ENCODE measurements around the gene ZNF286A.
"Not testable (repeated sequence)": the region's sequence is repeated elsewhere in the genome, so short reads cannot be mapped to it uniquely, and the experiment has no call there.

The ZNF286A gene

DNA sequence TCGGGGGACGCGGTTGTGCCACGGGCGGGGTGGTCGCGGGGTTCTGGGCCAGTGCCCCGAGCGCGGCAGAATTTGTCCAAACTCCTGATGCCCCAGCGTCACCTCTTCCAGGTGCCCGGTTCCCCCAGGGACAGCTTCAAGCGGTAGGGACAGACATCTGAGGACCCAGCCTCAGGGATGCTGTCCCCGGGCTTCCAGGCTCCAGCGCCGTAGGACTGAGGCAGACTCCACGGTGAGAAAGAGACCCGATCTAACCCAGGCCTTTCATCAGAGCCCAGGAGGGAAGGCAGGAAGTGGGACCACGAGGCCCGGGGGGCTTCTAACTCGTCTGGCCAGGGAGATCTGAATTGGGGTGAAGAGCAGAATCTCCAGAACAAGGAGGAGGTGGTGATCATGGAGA lies 385 bp downstream of the ZNF286A start:
- FAIRE-seq: not testable (repeated sequence)

DNA sequence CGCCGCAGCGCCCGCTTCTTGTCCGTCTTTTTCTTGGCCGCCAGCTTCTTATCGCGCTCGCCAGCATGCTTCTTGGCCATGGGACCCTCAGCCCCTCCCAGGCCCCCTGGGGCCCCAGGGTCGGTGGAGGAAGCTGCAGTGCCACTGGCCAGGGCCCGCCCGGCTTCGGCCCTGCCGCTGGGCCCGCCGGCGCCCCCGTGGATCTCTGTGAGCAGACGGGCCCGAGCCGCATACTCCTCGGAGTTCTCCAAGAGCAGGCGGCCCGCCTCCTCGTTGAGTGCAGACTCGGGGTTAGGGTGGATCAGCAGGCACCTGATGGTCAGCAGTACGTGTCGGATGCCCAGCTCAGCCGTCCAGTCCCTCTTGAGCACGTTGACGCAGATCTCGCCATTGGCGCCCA lies 4.7 kb downstream of the ZNF286A start:
- FAIRE-seq: not testable (repeated sequence)

DNA sequence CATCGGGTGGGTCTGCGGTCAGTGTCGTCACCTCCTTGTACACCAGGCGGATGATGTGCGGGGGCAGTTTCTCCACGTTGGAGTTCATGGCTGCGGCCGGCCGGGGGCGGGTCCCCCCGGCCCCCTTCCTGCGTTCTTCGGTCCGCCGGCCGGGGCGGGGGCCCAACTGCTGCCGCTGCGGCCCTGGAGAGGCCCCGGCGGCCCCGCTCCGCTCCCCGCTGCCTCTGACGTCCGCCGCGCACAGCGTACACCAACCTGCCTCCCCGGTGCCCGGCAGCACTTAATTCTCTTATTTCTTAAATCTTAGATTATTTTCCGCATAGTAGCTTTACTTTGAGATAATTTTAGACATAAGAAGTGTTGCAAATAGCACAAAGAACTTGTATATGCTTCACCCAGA lies 5.3 kb downstream of the ZNF286A start:
- not testable (repeated sequence) for FAIRE-seq

DNA sequence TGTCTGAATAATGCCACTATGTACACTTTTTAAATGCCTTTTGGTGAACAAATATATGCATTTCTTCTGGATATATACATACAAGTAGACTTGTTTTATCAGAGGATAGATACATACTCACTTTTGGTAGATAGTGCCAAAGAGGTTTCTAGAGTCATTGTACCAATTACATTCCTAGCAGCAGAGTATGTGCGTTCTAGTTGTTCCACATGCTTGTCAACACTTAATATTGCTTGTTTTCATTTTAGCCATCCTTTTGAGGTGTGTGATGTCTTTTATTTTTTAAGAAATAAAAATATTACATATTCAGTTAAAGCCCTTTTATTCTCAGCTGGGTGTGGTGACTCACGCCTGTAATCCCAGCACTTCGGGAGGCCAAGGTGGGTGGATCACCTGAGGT lies 9.3 kb downstream of the ZNF286A start:
- FAIRE-seq: peak; percentile 8

DNA sequence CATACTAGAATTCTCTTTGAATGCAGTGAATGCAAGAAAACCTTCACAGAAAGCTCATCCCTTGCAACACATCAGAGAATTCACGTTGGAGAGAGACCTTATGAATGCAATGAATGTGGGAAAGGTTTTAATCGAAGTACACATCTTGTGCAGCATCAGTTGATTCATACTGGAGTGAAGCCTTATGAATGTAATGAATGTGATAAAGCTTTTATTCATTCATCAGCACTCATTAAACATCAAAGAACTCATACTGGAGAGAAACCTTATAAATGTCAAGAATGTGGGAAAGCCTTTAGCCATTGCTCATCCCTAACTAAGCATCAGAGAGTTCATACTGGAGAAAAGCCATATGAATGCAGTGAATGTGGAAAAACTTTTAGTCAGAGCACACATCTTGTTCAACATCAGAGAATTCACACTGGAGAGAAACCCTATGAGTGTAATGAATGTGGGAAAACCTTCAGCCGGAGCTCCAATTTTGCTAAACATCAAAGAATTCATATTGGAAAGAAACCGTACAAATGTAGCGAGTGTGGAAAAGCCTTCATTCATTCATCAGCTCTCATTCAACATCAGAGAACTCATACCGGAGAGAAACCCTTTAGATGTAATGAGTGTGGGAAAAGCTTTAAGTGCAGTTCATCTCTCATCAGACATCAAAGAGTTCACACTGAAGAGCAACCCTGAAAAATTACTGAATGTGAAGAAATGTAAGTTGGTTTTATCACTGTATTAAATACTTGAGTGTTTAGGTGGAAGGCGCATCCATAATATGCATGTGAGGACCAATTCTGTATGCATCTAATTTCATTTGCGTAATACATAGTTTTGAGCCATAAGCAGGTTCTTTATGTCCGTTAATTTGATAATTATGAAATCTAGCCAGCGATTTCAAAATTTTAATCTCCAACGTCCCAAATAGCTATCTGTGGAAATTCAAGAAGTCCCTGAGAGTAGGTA lies 17.3 kb downstream of the ZNF286A start:
- not testable (repeated sequence) for FAIRE-seq

DNA sequence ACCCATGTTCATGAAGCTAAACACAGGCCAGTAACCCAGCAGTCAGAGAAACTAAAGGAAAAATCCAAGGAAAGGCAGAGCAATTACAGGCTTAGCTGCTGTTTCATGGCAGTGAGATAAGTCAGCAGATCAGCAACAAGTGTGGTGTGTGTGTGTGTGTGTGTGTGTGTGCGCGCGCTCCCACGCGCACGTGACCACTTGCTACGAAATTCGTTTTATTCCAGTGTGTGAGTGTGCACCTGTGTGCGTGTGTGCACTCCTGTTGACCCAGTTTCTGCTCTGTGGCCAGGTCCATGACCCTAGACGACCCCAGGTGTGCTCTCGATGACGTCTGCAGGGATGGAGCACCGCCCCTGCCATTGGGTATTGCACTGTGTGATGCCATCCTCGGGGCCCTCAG lies 31.0 kb downstream of the ZNF286A start:
- not testable (repeated sequence) for FAIRE-seq

DNA sequence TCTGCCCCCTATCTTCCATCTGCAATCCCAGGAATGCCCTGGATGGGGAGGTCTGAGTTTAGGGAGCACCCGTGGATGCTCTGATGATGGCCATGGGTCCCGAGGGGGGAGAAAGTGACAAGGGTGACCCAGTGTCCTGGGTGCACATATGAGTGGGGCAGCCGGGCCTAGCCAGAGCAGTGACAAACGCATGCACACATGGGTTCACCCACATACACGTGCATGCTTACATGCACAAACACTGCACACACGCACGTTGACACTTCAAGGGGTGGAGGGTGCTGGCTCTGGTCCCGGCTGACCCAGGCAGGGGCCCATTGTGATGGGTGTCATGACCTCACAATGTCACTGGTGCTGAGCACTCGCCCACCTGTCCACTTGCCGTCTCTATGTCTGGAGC lies 32.3 kb downstream of the ZNF286A start, which contains the start of gene TBC1D26:
Gene TBC1D26 (plus strand): TSS at position 384 of the 400 bp plus-strand sequence. CDS start 3,066 bp downstream, outside the sequence.
- FAIRE-seq: not testable (repeated sequence)

DNA sequence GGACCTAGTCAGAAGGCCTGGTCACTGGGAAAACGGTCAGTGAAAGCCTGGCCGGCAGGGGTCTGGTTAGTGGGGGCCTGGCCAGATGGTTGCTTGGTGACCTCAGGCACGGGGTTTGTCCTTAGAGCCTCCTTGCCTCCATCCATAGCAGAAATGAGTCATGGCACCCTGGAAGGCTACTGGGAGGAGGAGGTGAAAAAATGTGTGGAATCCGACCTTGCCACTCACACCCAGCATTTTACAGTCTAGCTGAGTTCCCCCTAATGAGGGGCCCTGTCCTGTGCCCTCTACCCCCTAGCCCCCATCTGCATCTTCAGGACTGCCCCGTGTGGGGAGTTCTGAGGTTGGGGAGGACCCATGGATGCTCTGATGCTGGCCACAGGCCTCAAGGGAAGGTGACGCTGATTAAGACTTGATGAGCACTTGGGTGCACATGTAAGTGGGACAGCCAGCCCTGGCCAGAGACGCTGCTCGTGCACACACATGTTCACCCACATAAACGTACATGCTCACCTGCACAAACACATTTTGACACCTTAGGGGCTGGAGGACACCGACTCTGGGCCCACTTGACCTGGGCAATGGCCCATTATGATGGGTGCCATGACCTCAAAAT lies 33.7 kb downstream of the ZNF286A start:
- FAIRE-seq: not testable (repeated sequence)

DNA sequence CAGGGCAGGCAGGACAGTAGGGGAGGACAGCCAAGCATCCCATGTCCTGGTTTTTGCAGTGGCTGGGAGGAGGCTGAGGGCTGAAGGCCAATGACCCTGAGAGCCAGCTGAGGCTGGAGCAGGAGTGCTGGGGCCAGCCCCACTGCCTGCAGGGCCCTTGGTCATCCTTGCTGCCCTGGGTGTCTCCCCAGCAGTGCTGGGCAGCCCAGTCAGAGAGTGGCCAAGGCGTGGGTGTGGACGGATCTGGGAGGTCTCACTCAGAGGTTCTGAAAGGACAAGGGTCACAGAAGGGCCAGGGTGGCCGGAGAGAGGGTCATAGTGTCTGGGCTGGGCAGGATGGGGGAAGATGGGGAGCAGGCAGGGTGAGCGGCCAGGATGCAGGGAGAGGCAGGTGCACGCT lies 37.0 kb downstream of the ZNF286A start:
- not testable (repeated sequence) for FAIRE-seq

DNA sequence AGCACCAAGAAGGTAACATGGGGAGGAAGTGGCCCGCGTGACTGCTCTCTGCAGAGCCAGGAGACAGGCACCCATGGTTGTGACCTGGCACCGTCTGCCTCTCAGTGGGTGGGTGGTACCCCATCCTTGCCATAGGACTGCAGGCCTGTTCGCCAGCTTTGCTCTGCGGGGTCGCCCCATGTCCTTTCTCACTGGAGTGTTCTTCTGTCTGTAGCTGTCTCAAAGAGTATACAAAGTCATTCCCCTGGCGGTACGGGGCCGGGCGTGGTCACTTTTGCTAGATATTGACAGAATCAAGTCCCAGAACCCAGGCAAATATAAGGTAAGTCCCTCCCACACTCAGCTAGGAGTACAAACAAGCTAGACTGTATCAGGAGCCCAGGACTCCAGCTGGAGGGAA lies 38.5 kb downstream of the ZNF286A start:
- FAIRE-seq: no peak

DNA sequence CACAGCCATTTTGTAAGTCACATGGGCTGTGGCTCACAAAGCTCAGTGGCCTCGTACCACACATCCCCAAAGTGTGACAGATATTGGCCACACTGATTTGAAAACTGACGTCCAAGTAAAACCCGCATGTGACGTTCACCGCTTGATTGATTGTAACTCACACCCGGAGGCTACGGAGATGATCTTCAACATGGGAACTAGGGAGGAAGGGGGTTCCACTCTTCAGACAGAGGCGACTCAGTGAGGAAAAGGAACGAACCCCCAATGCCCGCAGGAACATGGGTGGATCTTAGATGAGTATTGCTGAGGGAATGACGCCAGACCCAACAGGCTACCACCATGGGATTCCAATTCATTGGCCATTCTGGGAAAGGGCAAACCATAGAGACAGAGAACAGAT lies 39.7 kb downstream of the ZNF286A start:
- not testable (repeated sequence) for FAIRE-seq

DNA sequence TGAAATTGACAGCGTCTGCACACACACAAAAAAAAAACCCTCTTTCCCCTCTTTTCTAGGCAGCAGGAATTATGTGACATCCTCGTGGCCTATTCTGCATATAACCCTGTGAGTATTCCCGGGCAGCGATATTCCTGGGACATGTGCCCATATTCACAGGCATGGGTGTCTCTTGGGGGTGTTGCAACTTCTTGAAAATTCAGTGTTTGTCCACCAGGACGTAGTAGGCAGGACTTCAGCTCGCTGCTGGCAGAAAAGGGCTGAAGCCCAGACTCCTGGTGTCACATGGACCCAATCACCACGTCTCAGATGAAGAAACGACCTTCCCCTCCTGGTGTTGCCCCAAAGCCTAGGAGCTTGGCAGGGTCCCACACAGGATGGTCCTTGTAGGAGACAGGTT lies 40.5 kb downstream of the ZNF286A start:
- not testable (repeated sequence) for FAIRE-seq

DNA sequence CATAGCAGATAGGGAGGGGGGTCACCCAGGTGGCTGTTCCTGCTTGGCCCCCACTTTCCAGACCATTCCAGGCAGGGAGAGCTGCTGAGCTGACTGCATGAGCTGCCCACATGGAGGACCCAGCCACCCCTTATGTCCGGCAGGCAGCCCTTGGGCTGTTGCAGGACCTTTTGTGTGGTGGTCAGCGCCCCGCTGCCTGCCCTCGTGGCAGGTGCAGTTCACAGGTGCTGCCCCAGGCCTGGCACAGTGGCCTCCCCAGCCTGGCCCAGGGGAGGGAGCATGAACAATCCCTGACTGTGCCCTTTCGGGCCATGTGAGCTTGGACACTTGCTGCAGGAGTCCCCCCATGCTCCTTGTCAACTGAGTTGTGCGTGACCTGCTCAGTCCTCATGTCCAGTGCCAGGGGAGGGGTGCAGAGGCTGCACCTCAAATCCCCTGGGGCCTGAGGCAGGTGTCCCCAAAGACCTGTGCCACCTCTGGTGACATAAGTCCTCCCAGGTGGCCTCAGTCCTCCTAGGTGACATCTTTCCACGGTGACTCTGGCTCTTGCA lies 41.1 kb downstream of the ZNF286A start:
- FAIRE-seq: no peak

DNA sequence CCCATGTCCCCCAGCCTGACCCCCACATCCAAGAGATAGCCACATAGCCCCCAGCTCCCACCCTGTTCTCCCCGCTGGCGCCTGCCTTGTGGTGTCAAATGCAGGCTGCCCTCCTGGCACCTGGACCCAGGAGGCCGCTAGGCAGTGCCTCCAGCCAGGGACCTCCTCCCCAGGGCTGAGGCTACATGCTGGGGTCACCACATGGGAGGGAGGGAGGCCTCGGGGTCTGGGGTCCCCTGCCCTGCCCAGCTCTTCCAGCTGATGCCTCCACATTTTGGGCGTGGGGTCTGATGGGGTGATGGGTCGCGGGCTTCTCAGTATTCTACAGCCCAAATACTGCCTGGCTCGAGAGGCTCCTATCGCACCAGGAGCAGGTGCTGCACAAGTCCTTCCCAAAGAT lies 42.1 kb downstream of the ZNF286A start:
- no peak for FAIRE-seq

DNA sequence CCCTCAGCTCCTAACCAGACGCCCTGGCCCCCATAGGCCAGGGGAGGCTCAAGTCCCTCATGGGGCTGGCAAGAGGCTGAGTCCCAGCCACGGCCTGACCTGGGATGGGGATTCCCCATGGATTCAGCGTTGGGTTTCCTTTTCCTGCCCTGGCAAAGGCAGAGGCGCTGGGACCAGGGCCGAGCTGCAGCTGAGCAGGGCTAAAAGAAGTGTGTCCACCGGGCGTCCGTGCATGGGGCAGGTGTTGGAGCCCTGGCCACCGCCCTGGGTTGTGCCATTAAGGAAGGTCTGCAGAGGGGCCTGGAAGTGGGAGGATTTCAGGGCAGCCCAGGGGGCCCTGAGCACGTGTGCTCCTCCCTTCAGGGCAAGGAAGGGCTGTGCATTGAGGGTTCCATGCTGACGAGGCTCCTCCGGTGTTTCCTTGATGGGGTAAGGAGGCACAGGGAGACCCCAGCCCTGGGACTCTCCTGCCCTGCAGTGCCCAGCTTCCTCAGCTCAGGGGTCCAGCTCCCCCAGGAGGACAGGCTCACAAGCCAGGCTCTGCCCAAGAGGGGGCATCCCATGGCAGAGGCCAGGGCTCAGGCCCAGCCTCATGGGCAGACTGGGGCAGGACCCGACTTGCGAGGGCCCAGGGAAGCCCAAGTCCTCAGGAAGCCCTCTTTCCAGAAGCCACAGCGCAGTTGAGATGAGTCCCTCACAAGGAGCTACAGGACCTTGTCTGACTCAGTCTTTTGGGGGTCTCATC lies 42.7 kb downstream of the ZNF286A start:
- no peak for FAIRE-seq

DNA sequence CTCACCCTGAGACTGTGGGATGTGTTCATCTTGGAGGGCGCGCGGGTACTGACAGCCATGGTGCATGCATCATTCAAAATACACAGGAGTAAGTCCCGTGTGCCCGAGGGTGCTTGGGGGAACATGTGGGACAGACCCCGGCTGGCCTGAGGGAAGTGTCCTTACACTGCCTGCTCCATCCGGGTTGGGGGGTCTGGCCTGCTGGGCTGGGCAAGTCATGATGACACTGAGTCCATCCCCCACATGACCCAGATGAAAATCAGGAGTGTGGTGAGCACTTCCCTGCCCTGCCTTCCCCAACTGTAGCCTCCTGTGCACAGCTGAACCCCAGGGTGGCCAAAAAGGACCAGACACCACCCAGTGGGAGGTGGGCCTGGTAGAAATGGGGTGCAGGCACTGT lies 43.4 kb downstream of the ZNF286A start:
- FAIRE-seq: no peak

DNA sequence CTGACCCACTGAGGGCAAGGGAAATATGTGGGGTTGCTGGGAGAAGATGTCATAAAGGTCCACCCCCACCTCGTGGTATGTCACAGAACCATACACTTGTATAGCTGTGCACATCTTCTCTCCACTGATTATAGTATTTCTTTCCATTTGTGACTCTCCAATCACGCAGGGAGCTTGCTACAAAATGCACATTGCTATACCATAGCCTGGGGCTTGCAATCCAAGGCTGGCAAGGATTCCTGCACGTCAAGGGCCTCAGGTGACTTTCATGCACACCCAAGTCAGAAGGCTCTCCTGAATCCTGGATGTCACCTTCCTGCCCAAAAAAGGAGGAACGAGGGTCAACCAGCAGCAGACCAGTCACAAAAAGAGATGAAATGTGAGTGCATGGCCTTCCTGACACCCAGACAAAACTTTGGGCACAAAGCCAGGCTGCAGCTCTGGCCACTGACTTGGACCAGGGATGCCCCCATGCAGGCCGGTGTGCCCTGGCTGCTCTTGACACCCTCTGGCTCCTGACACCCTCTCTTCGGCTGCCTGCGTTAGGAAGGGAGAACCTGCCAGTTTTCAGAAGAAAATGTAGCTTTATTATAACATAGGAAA lies 44.6 kb downstream of the ZNF286A start:
- FAIRE-seq: no peak

DNA sequence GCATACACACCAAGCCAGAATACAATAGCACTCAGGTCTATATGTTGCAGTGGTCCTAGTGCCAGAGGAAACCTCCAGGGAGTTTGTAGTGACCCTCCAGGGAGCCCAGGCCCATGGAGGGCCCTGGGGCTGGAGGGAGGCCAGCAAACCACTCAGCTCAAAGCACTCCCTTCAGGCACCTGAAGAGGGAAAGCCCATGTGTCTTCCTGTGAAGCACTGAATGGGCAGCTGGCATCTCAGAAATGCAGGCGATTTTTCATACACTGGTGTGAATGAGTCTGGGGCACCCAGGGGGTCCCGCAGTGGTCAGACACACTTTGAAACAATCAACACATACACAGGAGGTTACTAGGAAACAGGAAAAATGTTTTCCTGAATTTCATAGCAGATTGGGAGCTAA lies 45.3 kb downstream of the ZNF286A start:
- FAIRE-seq: no peak

DNA sequence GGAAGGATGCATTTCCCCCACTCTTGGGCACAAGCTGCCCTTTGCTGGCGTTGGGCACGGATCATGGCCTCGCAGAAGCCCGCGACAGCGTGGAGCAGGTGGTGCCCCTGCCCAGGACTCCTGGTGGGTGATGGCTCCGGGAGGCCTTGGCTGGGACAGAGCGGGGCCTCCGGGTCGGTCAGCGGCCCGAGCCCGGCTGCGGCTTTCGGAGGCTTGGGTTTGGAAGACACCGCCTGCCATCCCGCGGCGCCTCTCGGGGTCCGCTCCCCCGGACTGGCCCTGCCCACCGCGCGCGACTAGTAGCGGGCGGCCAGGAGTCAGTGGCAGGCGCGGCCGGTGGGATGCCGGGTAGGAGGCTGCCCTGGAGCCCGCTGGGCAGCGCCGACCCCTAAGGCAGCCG lies 49.9 kb downstream of the ZNF286A start:
- not testable (repeated sequence) for FAIRE-seq

DNA sequence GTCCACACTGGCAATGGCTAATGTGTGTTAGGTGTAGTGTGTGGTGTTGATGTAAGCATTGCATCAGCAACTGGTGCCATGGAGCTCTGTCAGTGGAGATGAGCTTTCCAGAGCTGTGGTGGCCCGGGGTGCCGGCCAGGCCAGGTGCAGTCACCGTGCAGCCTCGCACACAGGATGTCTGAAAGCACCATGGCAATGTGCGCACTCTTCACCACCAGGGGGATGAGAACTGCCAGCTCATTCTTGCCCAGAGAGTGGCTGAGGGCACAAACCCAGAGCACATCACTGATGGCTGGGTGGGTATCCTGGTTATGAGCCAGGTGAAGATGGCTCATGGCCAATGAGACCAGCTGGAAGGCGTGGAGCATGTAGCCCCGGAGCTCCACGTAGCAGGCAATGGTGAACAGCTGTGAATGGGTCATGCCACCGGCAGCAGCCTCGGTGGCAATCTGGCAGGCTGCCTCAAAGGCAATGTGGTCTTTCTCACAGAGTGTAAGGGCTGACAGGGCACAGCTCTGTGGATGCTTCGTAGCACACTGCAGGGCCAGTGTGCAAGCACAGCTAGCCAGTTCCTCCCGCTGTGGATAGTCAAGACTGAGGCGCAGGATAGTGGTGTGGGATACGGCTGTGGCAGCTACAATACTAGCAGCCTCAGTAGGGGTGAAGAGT lies 69.4 kb downstream of the ZNF286A start:
- FAIRE-seq: not testable (repeated sequence)
